ENCODE measurements around the gene GNAZ. TPM values are rescaled to one million over a fixed set of nuclear protein-coding genes. Genes with fewer than 3 reads are reported as not detected.

Gene GNAZ
- total RNA-seq, 1 donor from 2014 or later, result 13.7 TPM

GRCh38 chr22:23161574-23161973, 91.3 kb downstream of the GNAZ start:
- no peak for DNase-seq (ENCODE audit: low spot score in 2 of 2)
- intact Hi-C loops (cut with DNase I), result no loop called here
- Histone ChIP-seq H3K36me3 (peaks cover 0 to 7% of the 10 kb centered on the region in 2 donors), H3K4me1 (no peaks in the 10 kb centered on the region), H3K27me3 (no peaks in the 10 kb centered on the region), H3K27ac (no peak overlapping the region), H3K9me3 (no peaks in the 10 kb centered on the region), H3K4me3 (no peak overlapping the region)
- TF ChIP-seq CTCF (IDR thresholded peaks at IDR 0.05), result no peak

GRCh38 chr22:23163665-23164064, 93.3 kb downstream of the GNAZ start:
- no peak overlapping the region for H3K27ac ChIP-seq
- intact Hi-C loops (cut with DNase I), result no loop called here
- peaks cover 0 to 7% of the 10 kb centered on the region in 2 donors for H3K36me3 ChIP-seq
- no peaks in the 10 kb centered on the region for H3K9me3 ChIP-seq
- H3K4me1 ChIP-seq, result no peaks in the 10 kb centered on the region
- no peak for DNase-seq (ENCODE audit: low spot score in 2 of 2)
- no peak for TF ChIP-seq CTCF (IDR thresholded peaks at IDR 0.05)
- no peaks in the 10 kb centered on the region for H3K27me3 ChIP-seq
- H3K4me3 ChIP-seq, result no peak overlapping the region

- Histone ChIP-seq H3K27ac (no peak overlapping the region), H3K9me3 (no peaks in the 10 kb centered on the region), H3K27me3 (no peaks in the 10 kb centered on the region), H3K4me3 (no peak overlapping the region), H3K4me1 (no peaks in the 10 kb centered on the region), H3K36me3 (peaks cover 0 to 7% of the 10 kb centered on the region in 2 donors)
- no peak for TF ChIP-seq CTCF (IDR thresholded peaks at IDR 0.05)
- intact Hi-C loops (cut with DNase I), result no loop called here
- DNase-seq (ENCODE audit: low spot score in 2 of 2), result no peak
Observed at GRCh38 chr22:23164091-23164490, 93.8 kb downstream of the GNAZ start.

GRCh38 chr22:23166042-23166831, 95.9 kb downstream of the GNAZ start:
- no peaks in the 10 kb centered on the region for H3K4me1 ChIP-seq
- no peaks in the 10 kb centered on the region for H3K9me3 ChIP-seq
- no peak overlapping the region for H3K27ac ChIP-seq
- no peak for TF ChIP-seq CTCF (IDR thresholded peaks at IDR 0.05)
- no peaks in the 10 kb centered on the region for H3K27me3 ChIP-seq
- DNase-seq (ENCODE audit: low spot score in 2 of 2), result no peak
- H3K4me3 ChIP-seq, result no peak overlapping the region
- intact Hi-C loops (cut with DNase I), result no loop called here
- no peaks in the 10 kb centered on the region for H3K36me3 ChIP-seq

- H3K9me3 ChIP-seq, result no peaks in the 10 kb centered on the region
- no peak overlapping the region for H3K4me3 ChIP-seq
- no peak overlapping the region for H3K27ac ChIP-seq
- no peaks in the 10 kb centered on the region for H3K27me3 ChIP-seq
- TF ChIP-seq CTCF (IDR thresholded peaks at IDR 0.05), result no peak
- H3K4me1 ChIP-seq, result no peaks in the 10 kb centered on the region
- DNase-seq (ENCODE audit: low spot score in 2 of 2), result no peak
- H3K36me3 ChIP-seq, result no peaks in the 10 kb centered on the region
- intact Hi-C loops (cut with DNase I), result no loop called here
Observed at GRCh38 chr22:23166841-23167616, 96.7 kb downstream of the GNAZ start.

All from ascending aorta (tissue), 2 donors.